Astrocyte (in vitro differentiated cells and primary cell): ENCODE results near the gene ZNF394.

ENCODE experiments used
- EZH2 ChIP-seq: IDR thresholded peaks from 2 replicates; pipeline ENCODE4 v1.6.1; 2012; ENCODE audit warnings: mild to moderate bottlenecking, low read length, inconsistent platforms; ENCODE audit not compliant: insufficient read depth
- TF ChIP-seq, protein P1 (sequence below): IDR thresholded peaks from 2 replicates; pipeline ENCODE4 v1.5.1; 2011; ENCODE audit warnings: low read depth, mild to moderate bottlenecking, inconsistent platforms, low read length, moderate library complexity; ENCODE audit not compliant: insufficient read depth

GRCh38 chr7:99500637-99501009 is 542 bp upstream of the ZNF394 start:
- TF ChIP-seq, protein P1, sequence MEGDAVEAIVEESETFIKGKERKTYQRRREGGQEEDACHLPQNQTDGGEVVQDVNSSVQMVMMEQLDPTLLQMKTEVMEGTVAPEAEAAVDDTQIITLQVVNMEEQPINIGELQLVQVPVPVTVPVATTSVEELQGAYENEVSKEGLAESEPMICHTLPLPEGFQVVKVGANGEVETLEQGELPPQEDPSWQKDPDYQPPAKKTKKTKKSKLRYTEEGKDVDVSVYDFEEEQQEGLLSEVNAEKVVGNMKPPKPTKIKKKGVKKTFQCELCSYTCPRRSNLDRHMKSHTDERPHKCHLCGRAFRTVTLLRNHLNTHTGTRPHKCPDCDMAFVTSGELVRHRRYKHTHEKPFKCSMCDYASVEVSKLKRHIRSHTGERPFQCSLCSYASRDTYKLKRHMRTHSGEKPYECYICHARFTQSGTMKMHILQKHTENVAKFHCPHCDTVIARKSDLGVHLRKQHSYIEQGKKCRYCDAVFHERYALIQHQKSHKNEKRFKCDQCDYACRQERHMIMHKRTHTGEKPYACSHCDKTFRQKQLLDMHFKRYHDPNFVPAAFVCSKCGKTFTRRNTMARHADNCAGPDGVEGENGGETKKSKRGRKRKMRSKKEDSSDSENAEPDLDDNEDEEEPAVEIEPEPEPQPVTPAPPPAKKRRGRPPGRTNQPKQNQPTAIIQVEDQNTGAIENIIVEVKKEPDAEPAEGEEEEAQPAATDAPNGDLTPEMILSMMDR = no peak
- TF ChIP-seq EZH2 = no peak
